Measurements from ENCODE around the gene TMIE. TPM values are rescaled to one million over a fixed set of nuclear protein-coding genes. Genes with fewer than 3 reads are reported as not detected.

The TMIE gene
- total and polyA plus RNA-seq, 2 of the 13 experiments (the other 11 are each of a cell fraction or from before 2014, with no cell fraction given): not detected

DNA sequence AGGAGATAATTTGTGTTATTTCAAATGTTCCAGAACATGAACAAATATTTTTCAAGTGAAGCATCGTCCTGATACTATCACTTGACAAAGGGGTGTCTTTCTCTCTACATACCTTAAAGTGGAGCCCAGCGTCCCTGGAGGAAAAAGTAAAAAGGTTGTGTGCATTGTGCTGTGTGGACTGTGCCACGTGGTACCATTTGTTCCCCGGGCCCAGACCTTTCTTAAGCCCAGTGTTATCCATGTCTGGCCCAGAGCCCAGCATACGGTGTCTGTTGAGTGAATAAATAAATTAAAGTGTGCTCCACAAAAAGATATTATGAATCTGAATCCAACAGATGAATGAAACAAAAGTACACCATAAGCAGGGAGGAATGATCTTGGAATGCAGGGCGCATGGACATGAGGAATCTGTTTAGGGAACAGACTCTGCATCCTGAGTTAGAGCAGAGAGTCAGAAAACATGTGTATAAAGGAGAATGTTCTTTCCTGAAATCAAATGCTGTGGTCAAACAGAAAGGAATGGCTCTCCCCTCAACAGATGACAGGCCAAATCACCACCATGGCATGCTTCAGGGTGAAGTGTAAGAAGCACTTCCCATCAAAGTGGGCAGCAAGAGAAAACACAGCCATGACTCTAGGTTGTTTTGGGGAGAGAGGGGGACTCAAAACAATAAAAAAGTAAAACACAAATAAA lies 24.6 kb downstream of the TMIE start:
- Histone ChIP-seq H3K36me3 (replicated peaks in 1 of 2; ENCODE audit: control insufficient read depth in 1 of 2, insufficient read depth in 2 of 2, low read length in 2 of 2) (no peaks in the 10 kb centered on the region), H3K27me3 (ENCODE audit: control insufficient read depth in 1 of 2, insufficient read depth in 2 of 2, low read length in 2 of 2) (peaks cover 1 to 4% of the 10 kb centered on the region in 2 experiments; a peak in 2 of 5 replicates), H3K9me3 (ENCODE audit: low read length) (no peaks in the 10 kb centered on the region), H4K20me1 (ENCODE audit: insufficient read depth, low read length) (no peaks in the 10 kb centered on the region), H3K9ac (ENCODE audit: insufficient read depth, low read depth, low read length) (no peak overlapping the region), H2AFZ (ENCODE audit: low read length) (no peak overlapping the region), H3K4me1 (ENCODE audit: insufficient read depth, low read length) (no peaks in the 10 kb centered on the region), H3K4me3 (replicated peaks in 1 of 3; ENCODE audit: insufficient read depth in 1 of 3, low read depth in 2 of 3, low read length in 3 of 3) (no peak overlapping the region), H3K4me2 (ENCODE audit: low read depth, low read length) (no peak overlapping the region), H3K27ac (ENCODE audit: extremely low read length, insufficient read depth, low read length) (no peak overlapping the region), H3K79me2 (ENCODE audit: insufficient read depth, low read length) (no peaks in the 10 kb centered on the region)
- ATAC-seq (no peak), FAIRE-seq (no peak), DNase-seq (ENCODE audit: low spot score) (no peak)
- TF ChIP-seq MBNL3 (CRISPR knock-in tag; conservative IDR thresholded peaks at IDR 0.05): no peak
- no peak for TF ChIP-seq MAFK (conservative IDR thresholded peaks at IDR 0.05 in 1 of 2, IDR thresholded peaks at IDR 0.05 in 1 of 2; ENCODE audit: low read length in 2 of 2)
- TF ChIP-seq ZFP91 (CRISPR knock-in tag; IDR thresholded peaks at IDR 0.05; ENCODE audit: borderline replicate concordance): no peak
- 0% methylated on average over 6 of the region's 6 CpGs for WGBS (ENCODE audit: low lambda C conversion rate)
- intact Hi-C loops (cut with micrococcal nuclease; ENCODE audit: unreplicated experiment) (no loop called here), in situ Hi-C loops (cut with HindIII; ENCODE audit: extremely low pct_ligation_motif_present, low pct_unique_long_range_greater_than_20kb) (no loop called here)
- CTCF ChIA-PET (ENCODE audit: low intra/inter-chr PET ratio, low total read pairs): no interaction called here
- POLR2A ChIA-PET: no interaction called here
- BruUV-seq (replicated peaks): no TSS peak

- no peaks in the 10 kb centered on the region for H3K4me1 ChIP-seq (ENCODE audit: insufficient read depth, low read length)
- no peaks in the 10 kb centered on the region for H3K79me2 ChIP-seq (ENCODE audit: insufficient read depth, low read length)
- peaks cover 2 to 8% of the 10 kb centered on the region in 2 experiments; a peak in 2 of 5 replicates for H3K27me3 ChIP-seq (ENCODE audit: control insufficient read depth in 1 of 2, insufficient read depth in 2 of 2, low read length in 2 of 2)
- H3K4me3 ChIP-seq (replicated peaks in 1 of 3; ENCODE audit: insufficient read depth in 1 of 3, low read depth in 2 of 3, low read length in 3 of 3): no peak overlapping the region
- ATAC-seq (no peak), DNase-seq (ENCODE audit: low spot score) (no peak), FAIRE-seq (no peak)
- no peak overlapping the region for H3K4me2 ChIP-seq (ENCODE audit: low read depth, low read length)
- no peak overlapping the region for H3K27ac ChIP-seq (ENCODE audit: extremely low read length, insufficient read depth, low read length)
- 0% methylated on average over 1 of the region's 4 CpGs for WGBS (ENCODE audit: low lambda C conversion rate)
- in situ Hi-C loops (cut with HindIII; ENCODE audit: extremely low pct_ligation_motif_present, low pct_unique_long_range_greater_than_20kb) (no loop called here), intact Hi-C loops (cut with micrococcal nuclease; ENCODE audit: unreplicated experiment) (no loop called here)
- no peak overlapping the region for H3K9ac ChIP-seq (ENCODE audit: insufficient read depth, low read depth, low read length)
- ChIA-PET CTCF (ENCODE audit: low intra/inter-chr PET ratio, low total read pairs) (no interaction called here), POLR2A (no interaction called here)
- H4K20me1 ChIP-seq (ENCODE audit: insufficient read depth, low read length): no peaks in the 10 kb centered on the region
- no peak overlapping the region for H2AFZ ChIP-seq (ENCODE audit: low read length)
- H3K9me3 ChIP-seq (ENCODE audit: low read length): no peaks in the 10 kb centered on the region
- no TSS peak for BruUV-seq (replicated peaks)
- no peaks in the 10 kb centered on the region for H3K36me3 ChIP-seq (replicated peaks in 1 of 2; ENCODE audit: control insufficient read depth in 1 of 2, insufficient read depth in 2 of 2, low read length in 2 of 2)
- no peak for TF ChIP-seq ZNF652 (CRISPR knock-in tag; IDR thresholded peaks at IDR 0.05; ENCODE audit: borderline replicate concordance, low read depth)
- TF ChIP-seq U2AF1 (optimal IDR thresholded peaks at IDR 0.05; ENCODE audit: low read depth, low read length): no peak
- TF ChIP-seq, protein P1, sequence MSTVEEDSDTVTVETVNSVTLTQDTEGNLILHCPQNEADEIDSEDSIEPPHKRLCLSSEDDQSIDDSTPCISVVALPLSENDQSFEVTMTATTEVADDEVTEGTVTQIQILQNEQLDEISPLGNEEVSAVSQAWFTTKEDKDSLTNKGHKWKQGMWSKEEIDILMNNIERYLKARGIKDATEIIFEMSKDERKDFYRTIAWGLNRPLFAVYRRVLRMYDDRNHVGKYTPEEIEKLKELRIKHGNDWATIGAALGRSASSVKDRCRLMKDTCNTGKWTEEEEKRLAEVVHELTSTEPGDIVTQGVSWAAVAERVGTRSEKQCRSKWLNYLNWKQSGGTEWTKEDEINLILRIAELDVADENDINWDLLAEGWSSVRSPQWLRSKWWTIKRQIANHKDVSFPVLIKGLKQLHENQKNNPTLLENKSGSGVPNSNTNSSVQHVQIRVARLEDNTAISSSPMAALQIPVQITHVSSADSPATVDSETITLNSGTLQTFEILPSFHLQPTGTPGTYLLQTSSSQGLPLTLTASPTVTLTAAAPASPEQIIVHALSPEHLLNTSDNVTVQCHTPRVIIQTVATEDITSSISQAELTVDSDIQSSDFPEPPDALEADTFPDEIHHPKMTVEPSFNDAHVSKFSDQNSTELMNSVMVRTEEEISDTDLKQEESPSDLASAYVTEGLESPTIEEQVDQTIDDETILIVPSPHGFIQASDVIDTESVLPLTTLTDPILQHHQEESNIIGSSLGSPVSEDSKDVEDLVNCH (CRISPR knock-in tag; IDR thresholded peaks at IDR 0.05): no peak
- TF ChIP-seq ZNF770 (CRISPR knock-in tag; IDR thresholded peaks at IDR 0.05): no peak
- no peak for TF ChIP-seq ZNF788 (CRISPR knock-in tag; IDR thresholded peaks at IDR 0.05; ENCODE audit: borderline replicate concordance)
- no peak for TF ChIP-seq BCL6 (CRISPR knock-in tag; IDR thresholded peaks at IDR 0.05)
- no peak for TF ChIP-seq ARNT (IDR thresholded peaks at IDR 0.05)
Measured at GRCh38 chr3:46729038-46729437, 27.8 kb downstream of the TMIE start.
